GM12801 (cell line): ENCODE measurements around the gene ZNF70.

Experiments used
- TF ChIP-seq, protein P1 (sequence below): IDR thresholded peaks from one replicate; pipeline ENCODE4 v1.5.1; 2011; ENCODE audit warnings: control low read depth; ENCODE audit not compliant: insufficient read length; ENCODE audit errors: extremely low read depth

The ZNF70 gene

GRCh38 chr22:23749841-23750301 lies 1.0 kb downstream of the ZNF70 start:
- TF ChIP-seq, protein P1, sequence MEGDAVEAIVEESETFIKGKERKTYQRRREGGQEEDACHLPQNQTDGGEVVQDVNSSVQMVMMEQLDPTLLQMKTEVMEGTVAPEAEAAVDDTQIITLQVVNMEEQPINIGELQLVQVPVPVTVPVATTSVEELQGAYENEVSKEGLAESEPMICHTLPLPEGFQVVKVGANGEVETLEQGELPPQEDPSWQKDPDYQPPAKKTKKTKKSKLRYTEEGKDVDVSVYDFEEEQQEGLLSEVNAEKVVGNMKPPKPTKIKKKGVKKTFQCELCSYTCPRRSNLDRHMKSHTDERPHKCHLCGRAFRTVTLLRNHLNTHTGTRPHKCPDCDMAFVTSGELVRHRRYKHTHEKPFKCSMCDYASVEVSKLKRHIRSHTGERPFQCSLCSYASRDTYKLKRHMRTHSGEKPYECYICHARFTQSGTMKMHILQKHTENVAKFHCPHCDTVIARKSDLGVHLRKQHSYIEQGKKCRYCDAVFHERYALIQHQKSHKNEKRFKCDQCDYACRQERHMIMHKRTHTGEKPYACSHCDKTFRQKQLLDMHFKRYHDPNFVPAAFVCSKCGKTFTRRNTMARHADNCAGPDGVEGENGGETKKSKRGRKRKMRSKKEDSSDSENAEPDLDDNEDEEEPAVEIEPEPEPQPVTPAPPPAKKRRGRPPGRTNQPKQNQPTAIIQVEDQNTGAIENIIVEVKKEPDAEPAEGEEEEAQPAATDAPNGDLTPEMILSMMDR, result no peak

DNA sequence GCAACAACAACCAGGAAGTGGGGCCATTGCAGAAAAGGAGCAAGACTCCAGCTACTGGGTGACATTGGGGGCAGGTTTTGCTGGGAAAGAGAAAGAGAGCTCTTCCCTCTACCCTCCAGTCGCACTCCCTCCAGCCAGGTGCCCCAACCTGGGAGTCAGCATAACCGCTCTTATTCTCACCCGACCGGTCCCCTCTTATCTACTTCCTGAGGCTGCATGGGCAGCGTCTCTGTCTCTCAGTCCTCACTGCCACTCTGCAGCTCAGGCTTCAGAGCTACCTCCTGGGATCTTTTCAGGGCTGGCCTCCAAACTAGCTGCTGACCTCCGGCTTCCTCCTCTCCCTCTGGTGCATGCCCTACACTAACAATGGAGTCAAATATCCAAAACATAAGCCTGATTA lies 5.1 kb downstream of the ZNF70 start:
- TF ChIP-seq, protein P1, result no peak

DNA sequence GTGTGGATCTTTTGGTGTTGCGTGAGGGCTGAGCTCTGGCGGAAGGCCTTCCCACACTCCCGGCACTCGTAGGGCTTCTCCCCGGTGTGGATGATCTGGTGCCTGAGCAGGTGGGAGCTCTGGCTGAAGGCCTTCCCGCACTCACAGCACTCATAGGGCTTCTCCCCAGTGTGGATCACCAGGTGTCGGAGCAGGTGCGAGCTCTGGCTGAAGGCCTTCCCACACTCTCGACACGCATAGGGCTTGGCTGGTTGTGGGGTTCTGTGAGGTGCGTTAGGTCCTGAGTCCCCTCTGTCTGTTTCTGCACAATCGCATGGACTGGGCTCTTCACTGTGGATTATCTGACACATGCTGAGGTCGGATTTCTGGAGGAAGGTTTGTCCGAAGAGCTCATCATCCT lies 6.4 kb downstream of the ZNF70 start:
- TF ChIP-seq, protein P1, result no peak

DNA sequence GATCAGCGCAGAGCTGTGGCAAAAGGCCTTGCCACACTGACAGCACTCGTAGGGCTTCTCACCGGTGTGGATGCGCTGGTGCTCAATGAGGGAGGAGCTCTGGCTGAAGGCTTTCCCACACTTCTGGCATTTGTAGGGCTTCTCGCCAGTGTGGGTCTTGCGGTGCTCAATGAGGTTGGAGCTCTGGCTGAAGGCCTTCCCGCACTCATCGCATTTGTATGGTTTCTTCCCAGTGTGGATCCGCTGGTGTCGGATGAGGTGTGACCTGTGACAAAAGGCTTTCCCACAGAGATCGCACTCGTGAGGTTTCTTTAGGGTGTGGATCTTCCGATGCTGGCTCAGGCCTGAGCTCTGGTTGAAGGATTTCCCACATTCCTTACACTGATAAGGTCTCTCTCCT lies 6.9 kb downstream of the ZNF70 start:
- TF ChIP-seq, protein P1, result no peak

DNA sequence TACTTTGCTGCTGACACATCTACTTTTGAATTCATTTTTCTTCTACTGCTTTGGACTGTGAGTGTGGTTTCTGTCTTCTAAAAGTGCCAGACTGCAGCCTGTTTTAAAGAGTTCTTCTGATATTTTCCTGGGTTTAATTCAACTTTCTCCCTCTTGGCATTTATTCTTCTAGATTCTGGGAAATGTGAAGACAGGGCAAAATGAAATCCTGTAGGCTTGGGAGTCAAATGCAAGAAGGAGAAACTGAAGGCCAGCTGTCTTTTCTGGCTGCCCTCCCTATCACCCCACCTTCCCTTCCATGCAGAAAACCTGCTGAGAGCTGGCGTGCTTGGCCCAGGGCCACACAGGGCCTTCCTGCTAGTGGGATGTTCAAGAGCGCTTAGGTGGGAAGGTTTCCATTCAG lies 7.6 kb downstream of the ZNF70 start:
- TF ChIP-seq, protein P1, result no peak

- TF ChIP-seq, protein P1, result no peak
These were observed 8.2 kb downstream of the ZNF70 start for GRCh38 chr22:23742505-23743264.

DNA sequence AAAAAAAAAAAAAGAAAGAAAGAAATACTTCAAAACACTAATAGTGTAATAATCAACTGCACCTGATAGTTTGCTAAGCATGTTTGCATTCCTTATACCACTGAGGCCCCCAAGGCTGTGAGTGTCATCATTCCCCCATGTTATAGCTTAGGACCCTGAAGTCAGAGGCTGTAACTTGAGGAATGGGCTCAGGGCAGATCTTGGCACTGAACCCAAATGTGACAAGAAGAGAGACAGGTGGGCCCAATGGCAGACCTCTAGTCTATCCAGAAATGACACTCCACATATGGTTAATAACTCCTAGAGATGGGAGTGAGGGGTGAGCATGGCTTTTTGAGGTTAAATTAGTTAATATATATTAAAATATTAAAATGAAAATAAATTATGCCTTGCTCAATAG lies 13.2 kb downstream of the ZNF70 start:
- TF ChIP-seq, protein P1, result no peak
